GM21381 (cell line): ENCODE results near the gene TRRAP.
"Not testable (repeated sequence)": the region's sequence is repeated elsewhere in the genome, so short reads cannot be mapped to it uniquely, and the experiment has no call there.

Experiments used
- ATAC-seq: cut with Tn5 transposase; IDR thresholded peaks from one replicate; pipeline ENCODE4 v1.9.1; 2021; ENCODE audit warnings: mild to moderate bottlenecking, moderate library complexity; ENCODE audit not compliant: unreplicated experiment

Gene TRRAP

DNA sequence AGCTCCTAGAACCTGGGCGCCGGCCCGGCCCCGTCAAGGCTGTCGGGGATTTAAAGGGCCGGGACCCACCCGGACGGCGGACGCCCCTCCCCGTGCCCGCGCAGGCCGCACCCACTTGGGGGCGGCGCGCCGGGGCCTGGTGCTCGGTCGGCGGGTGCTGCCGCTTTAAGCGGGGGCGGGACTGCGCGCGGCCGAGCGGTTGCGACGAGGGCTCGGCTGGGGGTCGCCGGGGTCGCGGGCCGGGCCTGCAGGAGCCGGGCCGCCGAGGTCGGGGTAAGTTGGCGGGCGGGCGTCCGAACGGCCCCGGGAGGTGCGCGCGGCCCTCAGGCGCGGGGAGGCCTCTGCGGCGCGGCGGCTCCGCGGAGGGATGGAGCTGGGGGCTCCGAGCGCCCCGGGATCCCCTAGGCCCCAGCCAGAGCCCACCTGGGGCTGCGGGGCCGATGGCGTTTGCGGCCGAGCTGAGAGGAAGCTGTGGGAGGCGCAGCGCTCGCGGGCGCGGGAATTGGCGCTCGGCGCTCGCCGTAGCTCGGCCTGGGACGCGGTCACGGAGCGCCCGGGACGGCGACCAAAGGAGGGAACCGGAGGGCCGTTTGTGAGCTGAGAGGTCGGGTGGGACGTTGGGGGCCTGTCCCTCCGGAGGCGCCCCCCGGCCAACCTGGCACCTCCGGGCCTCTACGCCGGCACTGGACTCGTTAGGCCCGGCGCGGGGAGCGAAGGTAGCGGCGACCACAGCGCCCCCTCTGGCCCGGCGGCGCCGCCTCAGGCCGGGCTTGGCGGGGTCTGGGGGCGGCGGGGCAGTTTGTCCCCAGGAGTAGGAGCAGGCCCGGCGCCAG, at the start of gene TRRAP:
TSS of gene TRRAP (plus strand) at position 168 of the 833 bp plus-strand sequence. CDS start 2,619 bp downstream, outside the sequence.
- ATAC-seq = peak; percentile 65

- no peak for ATAC-seq
Observed at GRCh38 chr7:98830972-98831548, 47.3 kb upstream of the TRRAP start.

- ATAC-seq = no peak
Observed at GRCh38 chr7:98831641-98832221, 46.6 kb upstream of the TRRAP start.

DNA sequence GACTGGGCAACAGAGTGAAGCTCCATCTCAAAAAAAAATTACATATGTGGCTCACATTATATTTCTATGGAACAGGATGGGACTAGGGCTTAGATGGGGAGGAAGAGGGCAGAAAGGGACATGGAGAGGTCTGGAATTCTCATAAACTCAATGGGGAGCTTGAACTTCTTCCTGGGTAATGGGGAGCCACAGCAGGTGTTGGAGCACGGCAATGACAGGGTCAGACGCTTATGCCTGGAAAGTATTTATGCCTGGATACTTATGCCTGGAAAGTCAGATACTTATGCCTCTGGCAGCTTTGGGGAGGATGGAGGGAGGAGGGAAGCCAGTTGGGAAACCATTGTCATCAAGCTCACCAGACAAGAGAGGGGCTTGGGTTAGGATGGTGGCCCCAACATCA, 45.3 kb upstream of the TRRAP start:
- ATAC-seq = no peak

GRCh38 chr7:98834949-98835348, 43.4 kb upstream of the TRRAP start:
- no peak for ATAC-seq

DNA sequence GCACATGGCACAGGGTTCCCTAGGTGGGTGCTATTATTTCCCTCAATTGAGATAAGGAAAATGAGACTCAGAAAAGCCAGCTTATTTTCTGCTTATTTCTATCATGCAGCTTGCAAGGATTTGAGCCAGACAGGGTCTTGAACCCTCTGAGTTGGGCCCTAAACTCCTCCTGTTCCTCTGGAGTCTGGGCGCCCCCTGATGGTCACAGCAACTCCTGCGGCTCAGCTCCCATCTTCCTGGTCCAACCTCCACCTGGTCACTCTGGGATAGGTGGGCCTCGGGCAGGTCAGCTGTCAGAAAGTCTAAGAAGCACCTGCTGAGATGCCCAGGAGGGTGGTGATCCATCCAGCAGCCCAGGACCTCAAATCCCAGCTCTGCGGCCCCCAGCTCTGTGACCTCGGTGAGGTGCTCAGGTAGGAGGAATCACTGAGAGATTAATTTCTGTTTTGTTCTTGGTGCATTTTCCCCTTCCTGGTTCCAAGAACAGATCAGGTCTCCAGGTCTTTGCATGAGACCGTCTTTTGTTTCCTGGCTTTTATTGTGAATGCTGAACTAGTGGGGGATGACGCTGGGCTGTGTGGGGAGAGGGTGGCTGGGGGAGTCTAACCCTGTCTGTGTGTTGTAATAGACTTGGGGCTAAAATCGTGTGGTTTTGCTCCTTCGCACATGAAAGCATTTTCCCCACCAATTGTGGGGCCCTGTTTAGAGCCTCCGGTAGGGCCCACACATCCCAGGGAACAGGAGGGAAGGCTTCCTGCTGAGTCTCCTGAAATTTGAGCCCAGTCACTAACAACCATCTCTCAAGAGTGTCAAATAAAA, 41.3 kb upstream of the TRRAP start:
- ATAC-seq = no peak

GRCh38 chr7:98837630-98837972, 40.7 kb upstream of the TRRAP start:
- ATAC-seq = no peak

- no peak for ATAC-seq
Observed at GRCh38 chr7:98840096-98840495, 38.2 kb upstream of the TRRAP start.

- no peak for ATAC-seq
Observed at GRCh38 chr7:98840722-98841121, 37.6 kb upstream of the TRRAP start.

GRCh38 chr7:98841179-98841997, 36.9 kb upstream of the TRRAP start:
- no peak for ATAC-seq

- ATAC-seq = not testable (repeated sequence)
Observed at GRCh38 chr7:98842552-98842951, 35.8 kb upstream of the TRRAP start.

GRCh38 chr7:98848918-98849317, 29.4 kb upstream of the TRRAP start:
- no peak for ATAC-seq

DNA sequence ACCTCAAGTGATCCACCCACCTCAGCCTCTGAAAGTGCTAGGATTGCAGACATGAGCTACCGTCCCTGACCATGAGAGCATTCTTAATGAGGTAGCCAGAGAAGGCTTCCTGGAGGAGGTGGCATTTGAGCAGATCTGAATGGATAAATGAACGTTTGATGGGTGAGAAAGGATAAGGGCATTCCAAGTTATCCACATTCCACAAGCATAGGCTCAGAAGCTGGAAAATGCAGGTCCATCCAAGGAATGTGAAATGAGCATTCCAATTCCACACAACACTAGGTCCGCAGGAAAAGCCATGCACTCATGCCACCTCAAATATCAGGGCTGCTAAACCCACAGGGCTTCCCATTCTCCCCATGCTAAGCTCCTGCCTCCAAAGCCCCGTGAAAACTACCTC, 25.5 kb upstream of the TRRAP start:
- ATAC-seq = no peak

DNA sequence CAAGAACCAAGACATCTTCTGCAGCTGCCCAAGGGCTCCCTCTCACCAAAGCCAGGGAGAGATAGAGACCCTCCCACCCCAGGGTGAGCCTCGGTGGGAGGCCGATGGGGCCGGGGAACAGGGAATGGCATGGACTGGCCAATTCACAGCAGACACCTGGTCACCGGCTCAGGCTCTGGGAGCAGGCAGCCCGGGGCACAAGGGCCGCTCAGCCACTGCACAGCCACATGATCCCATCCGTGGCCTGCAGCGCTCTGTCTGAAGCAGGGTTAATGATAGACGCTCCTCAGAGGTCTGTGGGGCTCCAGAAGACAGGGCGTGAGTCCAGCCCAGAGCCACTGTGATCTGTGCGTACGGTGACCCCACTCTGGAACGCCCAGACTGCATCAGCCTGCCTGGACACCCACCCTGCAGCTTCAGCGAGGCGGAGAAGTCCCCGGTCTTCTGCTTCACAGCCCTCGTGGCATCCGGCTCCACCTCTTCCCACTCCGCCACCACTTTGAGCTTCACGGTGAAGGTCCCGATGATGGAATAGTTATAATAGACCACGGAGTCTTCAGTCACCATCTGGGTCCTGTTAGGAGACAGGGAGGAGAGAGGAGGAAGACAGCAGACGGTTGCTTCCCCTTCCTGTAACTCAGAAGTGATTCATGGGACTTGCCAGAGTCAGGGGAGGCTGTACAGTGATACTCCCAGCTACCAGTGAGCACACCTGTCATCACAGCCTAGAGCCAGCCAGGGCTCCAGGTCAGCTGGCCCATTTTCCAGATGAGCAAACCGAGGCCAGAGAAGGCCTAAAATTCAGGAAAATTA, 22.5 kb upstream of the TRRAP start:
- ATAC-seq = no peak

DNA sequence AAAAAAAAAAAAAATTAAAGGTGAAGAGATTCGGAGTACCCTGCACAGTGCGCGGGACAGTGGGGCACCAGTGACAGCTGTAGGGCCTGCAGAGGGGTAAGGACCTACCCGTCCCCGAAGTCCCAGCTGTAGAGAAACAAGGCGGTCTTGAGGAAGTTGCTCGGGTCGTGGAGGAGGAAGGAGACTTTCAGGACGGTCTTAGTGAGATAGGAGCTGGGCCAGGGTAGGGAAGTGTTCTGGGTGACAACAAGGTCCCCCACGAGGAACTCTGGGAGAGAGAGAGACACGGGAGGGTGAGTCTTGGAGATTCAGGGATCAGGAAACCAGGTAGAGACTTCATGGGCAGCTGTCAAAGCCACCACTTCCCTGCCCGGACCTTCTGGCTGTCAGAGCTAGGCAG, 18.3 kb upstream of the TRRAP start:
- no peak for ATAC-seq

GRCh38 chr7:98862203-98862602, 16.1 kb upstream of the TRRAP start:
- ATAC-seq = no peak

DNA sequence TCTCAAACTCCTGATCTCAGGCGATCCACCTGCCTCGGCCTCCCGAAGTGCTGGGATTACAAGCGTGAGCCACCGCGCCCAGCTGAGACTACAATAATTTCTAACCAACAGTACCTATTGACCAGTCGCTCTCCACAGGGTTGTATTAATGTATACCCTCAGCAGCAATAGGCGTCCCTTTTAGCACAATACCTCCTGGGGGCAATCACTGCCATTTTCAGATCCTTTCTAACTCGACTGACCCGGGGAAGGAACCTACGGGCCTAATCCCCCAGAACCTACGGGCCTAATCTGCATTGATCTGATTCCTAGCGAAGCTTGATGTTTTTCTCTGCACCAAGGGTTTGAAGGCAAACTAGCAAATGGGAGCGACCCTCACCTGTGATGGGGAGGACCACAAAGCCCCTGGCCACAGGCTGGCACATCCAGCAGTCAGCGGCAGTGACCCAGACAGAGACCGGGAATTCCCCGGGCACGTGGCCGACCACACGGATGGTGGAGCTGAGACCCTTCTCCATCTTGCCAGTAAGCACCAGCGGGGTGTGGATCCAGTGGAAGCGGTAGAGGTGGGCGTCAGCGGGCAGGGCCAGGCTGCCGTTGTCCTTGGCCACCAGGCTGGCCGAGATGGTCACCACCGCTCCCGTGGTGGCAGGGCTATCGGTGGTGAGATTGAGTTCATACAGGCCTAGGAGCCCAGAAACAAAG, 15.5 kb upstream of the TRRAP start:
- ATAC-seq = no peak

DNA sequence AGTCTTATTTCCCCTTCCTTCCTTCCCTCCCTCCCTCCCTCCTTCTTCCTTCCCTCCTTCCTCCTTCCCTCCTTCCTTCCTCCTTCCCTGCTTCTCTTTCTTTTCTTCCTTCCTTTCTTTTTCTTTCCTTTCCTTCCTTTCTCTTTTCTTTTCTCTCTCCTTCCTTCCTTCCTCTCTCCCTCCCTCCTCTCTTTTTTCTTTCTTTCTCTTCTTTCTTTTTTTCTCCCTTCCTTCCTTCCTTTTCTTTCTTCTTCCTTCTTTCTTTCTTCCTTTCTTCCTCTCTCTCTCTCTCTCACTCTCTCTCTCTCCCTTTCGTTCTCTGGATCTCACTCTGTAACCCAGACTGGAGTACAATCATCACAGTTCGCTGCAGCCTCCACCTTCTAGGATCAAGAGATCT, 14.7 kb upstream of the TRRAP start:
- no peak for ATAC-seq
